ENCODE data around the gene CELA3B.
"Not testable (repeated sequence)": the region's sequence is repeated elsewhere in the genome, so short reads cannot be mapped to it uniquely, and the experiment has no call there.

CELA3B gene

GRCh38 chr1:21974699-21975098 is 2.1 kb upstream of the CELA3B start:
- in situ Hi-C loops (cut with MboI; ENCODE audit: low sequenced_read_pairs) = not testable (repeated sequence)

GRCh38 chr1:21975296-21975695 is 1.5 kb upstream of the CELA3B start:
- in situ Hi-C loops (cut with MboI; ENCODE audit: low sequenced_read_pairs) = not testable (repeated sequence)

GRCh38 chr1:21978209-21978608 is 1.4 kb downstream of the CELA3B start:
- in situ Hi-C loops (cut with MboI; ENCODE audit: low sequenced_read_pairs) = not testable (repeated sequence)

GRCh38 chr1:21980515-21981220 is 3.8 kb downstream of the CELA3B start:
- in situ Hi-C loops (cut with MboI; ENCODE audit: low sequenced_read_pairs) = not testable (repeated sequence)

- in situ Hi-C loops (cut with MboI; ENCODE audit: low sequenced_read_pairs) = not testable (repeated sequence)
Observed at GRCh38 chr1:21981253-21981652, 4.4 kb downstream of the CELA3B start.

- in situ Hi-C loops (cut with MboI; ENCODE audit: low sequenced_read_pairs) = not testable (repeated sequence)
Observed at GRCh38 chr1:21982122-21982521, 5.3 kb downstream of the CELA3B start.

GRCh38 chr1:21983539-21983938 is 6.7 kb downstream of the CELA3B start:
- in situ Hi-C loops (cut with MboI; ENCODE audit: low sequenced_read_pairs) = not testable (repeated sequence)

- in situ Hi-C loops (cut with MboI; ENCODE audit: low sequenced_read_pairs) = not testable (repeated sequence)
Observed at GRCh38 chr1:21985893-21986292, 9.1 kb downstream of the CELA3B start.

GRCh38 chr1:21986386-21986785 is 9.6 kb downstream of the CELA3B start:
- in situ Hi-C loops (cut with MboI; ENCODE audit: low sequenced_read_pairs) = not testable (repeated sequence)

GRCh38 chr1:21989672-21990393 is 13.0 kb downstream of the CELA3B start:
- in situ Hi-C loops (cut with MboI; ENCODE audit: low sequenced_read_pairs) = not testable (repeated sequence)

GRCh38 chr1:21992186-21992585 is 15.4 kb downstream of the CELA3B start:
- in situ Hi-C loops (cut with MboI; ENCODE audit: low sequenced_read_pairs) = not testable (repeated sequence)

GRCh38 chr1:21994716-21995115 is 17.9 kb downstream of the CELA3B start:
- in situ Hi-C loops (cut with MboI; ENCODE audit: low sequenced_read_pairs) = not testable (repeated sequence)

- in situ Hi-C loops (cut with MboI; ENCODE audit: low sequenced_read_pairs) = not testable (repeated sequence)
Observed at GRCh38 chr1:21996663-21996970, 19.8 kb downstream of the CELA3B start.

- in situ Hi-C loops (cut with MboI; ENCODE audit: low sequenced_read_pairs) = not testable (repeated sequence)
Observed at GRCh38 chr1:21997891-21998623, 21.2 kb downstream of the CELA3B start.

- in situ Hi-C loops (cut with MboI; ENCODE audit: low sequenced_read_pairs) = not testable (repeated sequence)
Observed at GRCh38 chr1:21998624-21999294, 21.9 kb downstream of the CELA3B start.

GRCh38 chr1:21999645-22000044 is 22.8 kb downstream of the CELA3B start:
- in situ Hi-C loops (cut with MboI; ENCODE audit: low sequenced_read_pairs) = not testable (repeated sequence)

- in situ Hi-C loops (cut with MboI; ENCODE audit: low sequenced_read_pairs) = no loop called here
Observed at GRCh38 chr1:22001409-22001808, 24.6 kb downstream of the CELA3B start, which contains the start of gene CELA3A. Gene CELA3A, plus strand, starts transcription at chr1:22001657. Its CDS starts 18 bp downstream, at chr1:22001675.

- in situ Hi-C loops (cut with MboI; ENCODE audit: low sequenced_read_pairs) = not testable (repeated sequence)
Observed at GRCh38 chr1:22002461-22002860, 25.6 kb downstream of the CELA3B start.

- in situ Hi-C loops (cut with MboI; ENCODE audit: low sequenced_read_pairs) = not testable (repeated sequence)
Observed at GRCh38 chr1:22002875-22003274, 26.1 kb downstream of the CELA3B start.

GRCh38 chr1:22003959-22004358 is 27.1 kb downstream of the CELA3B start:
- in situ Hi-C loops (cut with MboI; ENCODE audit: low sequenced_read_pairs) = not testable (repeated sequence)

All from HL-60/S4 treated with phorbol 12-myristate 13-acetate at 8.2 ng/mL for 4 days and 3 days (cell line).